Stimulated activated CD4-positive, alpha-beta T cell treated with anti-CD3 and anti-CD28 coated beads, TNF-alpha, amount 100 ng/mL, for 24 hours (primary cell): ENCODE data around the gene WNT3A.

Source experiments
- DNase-seq, 3 experiments: peaks; one replicate each; pipeline ENCODE4 v3.0.0-alpha.2; 2020; ENCODE audit warnings: low read depth in 3 of 3

Gene WNT3A

DNA sequence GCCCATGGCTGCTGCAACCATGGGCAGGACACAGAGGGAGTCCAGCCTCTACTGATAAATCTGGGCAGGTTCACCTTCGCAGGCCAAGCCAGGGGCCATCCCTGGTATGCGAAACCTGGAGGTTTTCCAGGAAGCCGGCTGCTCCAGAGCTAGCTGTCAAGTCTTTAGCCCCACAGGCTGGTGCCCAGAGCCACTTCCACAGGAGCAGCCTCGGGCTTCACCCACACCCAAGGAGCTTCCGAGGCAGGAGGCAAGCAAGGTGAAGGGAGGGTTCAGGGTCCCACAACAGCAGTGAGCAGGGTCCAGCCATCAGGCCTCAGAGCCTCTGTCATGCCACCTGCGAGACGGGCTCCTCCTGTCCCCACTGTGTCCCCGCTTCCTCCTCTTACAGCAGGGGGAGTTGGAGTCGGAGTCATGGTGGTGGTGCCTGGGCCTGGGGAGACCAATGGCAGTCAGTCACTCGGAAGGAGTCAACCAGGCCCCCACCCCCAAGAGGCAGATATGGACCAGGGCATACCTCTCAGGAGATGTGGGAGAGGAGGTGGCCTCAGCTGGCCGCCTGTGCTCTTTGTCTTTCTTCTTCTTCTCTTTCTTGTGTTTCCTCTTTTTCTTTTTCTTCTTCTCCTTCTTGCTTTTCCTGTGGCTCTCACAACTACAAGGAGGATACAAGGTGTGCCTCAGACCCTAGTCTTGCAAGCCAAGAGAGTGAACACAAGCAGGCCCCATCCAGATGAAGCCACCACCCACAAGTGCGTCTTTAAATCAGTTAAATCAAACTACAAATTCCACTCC lies 94.2 kb downstream of the WNT3A start:
- DNase-seq: no peak

DNA sequence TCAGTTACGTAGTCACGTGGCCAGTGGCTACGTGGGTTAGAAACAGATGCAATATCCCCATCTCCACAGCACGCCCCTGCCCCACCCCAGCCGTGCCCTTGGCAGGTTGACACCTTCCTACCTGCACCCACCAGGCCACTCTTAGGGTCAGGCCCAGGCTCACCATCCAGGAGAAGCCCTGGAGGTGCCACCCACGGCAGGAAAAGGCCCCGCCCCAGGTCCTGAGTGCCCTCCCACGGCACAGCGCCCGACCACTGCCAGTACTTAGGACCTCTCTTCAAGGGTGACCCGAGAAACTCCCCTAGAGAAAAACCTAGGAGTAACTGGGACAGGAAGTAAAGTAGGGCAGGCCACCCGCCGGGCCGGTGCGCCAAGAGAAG lies 94.8 kb downstream of the WNT3A start:
- no peak for DNase-seq

DNA sequence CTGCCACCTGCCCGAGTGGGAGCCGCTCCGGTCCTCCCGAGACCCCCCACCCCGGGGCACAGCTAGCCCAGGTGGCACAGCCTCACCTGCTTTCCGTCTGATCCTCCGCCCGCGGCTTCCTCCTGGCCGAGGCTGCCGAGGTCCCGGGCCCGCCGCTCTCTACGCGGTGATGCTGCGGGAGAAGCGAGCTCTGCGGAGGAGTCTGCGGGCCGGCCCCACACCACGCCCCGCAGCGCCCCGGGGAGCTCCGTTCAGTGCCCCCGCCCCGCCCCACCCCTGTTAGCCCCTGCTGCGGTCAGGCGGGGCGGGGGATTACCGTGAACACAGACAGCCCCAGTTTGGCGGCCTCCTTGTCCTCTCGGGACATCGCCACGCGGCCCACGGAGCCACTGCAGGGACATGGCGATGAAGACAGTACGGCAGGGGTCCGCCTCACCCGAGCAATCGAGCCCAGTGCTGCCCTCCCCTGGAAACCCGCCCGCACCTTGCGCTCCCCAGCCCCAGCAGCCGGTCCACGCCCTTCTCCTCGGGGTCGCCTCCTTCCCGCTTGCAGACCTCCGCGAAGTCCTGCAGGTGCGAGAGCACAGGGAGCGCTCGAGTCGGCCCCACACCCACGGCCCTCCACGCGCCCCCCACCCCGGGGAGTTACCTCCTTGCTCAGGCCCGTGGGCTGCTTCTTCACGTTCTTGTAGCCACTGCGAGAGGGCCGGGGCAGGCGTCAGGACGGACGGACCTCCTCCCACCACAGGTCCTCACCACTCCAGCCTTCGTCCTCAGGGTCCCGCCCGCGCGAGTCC lies 95.4 kb downstream of the WNT3A start:
- DNase-seq: peak in 1 of 3 experiments; percentile 55

DNA sequence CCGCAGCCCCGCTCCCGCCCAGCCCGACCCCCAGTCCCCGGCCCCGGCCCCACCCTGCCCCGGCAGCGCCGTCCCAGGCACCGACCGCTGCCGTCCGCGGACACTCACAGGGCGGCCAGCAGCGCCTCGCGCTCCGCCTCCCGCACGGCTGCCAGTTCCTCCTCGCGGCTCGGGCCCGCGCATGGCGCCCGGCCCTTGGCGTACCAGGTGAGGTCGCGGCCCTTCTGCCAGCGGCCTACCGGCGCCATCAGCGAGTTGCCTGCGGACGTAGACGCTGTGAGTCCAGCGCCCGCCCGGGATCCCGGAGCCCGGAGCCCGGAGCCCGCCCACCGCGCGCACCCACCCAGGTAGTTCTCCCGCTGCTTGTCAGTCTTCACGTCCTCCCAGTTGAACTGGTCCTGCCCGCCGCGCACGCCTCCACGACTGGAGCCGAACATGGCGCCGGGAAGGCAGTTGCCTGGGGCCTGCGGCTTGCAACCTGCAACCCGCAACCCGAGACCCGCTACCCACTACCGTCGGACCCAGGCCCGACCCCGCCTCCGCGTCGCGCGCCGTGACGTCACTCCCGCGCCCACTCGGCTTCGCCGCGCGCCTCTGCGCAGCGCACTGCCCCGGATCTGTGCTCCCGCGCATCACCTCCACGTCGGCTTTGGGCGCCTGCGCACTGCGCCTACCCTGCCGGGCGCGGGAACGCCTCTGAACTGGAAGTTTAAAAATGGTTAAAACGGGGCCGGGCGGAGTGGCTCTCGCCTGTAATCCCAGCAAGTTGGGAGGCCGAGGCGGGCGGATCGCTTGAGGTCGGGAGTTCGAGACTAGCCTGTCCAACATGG lies 96.2 kb downstream of the WNT3A start, which contains the start of gene C1orf35:
TSS of gene C1orf35 (minus strand) at position 535 of the 830 bp plus-strand sequence. CDS start at position 437, 98 bp downstream.
- peak; percentile 87 to 95 (median 94) for DNase-seq

DNA sequence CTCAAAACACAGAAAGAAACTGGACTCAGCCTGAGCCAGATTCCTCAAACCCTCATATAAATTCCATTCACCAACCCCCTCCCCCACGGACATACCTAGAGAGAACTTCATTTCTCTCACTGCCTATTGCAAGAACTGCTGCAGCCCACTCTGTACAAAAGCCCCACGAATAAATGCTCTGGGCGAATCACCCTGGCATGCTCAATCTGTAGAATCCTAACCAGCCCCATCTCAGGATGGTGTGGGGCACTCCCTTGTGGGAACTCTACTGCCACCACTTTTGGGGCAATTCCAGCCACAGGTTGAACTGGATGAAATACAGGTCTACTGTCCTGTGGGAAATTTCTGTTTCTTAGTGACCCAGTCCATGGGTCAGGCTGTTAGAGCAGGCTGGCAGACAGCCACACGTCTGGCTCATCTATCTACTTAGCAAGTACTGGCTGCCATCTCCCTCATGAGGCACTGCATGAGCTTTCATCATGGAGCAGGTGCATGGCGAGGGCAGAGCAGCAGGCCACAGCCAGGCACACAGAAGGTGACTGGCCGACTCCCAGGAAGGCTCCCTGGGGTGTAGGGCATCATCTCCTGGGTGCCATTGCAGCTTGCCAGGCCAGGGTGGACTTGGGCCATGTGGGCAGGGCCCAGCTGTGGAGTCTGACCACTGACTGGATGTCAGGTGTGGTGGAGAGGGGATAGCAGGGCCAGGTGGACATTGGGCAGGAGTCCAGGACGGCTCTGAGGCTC lies 97.9 kb downstream of the WNT3A start:
- no peak for DNase-seq

DNA sequence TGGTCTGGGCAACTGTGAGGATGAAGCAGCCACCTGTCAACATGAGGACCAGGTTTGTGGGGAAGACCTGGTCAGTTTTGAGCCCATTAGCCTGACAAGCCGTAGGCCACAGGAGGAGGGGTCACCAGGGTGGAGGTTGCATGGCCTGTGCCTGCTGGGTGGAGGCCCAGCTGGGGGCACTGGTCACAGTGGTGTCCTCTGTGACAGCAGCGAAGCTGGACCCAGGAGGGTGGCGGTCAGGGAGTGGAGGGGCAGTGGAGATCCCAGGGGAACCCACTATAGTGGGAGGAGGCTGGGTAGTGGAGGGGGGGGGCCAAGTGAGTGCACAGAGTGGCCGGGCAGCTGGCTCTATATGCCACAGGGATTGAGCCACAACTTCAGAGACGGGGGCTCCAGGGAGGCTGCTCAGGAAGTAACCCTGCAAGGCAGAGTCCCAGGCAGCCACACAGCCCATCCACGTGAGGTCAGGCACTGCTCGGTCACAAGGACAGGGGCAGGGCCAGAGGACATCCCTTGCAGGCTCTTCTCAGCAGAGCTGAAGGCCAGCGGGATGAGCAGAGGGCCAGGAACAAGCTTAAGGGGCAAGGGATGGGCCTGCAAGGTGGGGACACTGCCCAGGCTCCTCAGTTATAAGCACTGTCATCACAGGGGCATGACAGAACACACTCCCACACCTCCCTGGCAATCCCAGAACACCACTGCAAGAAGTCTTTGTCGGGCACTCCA lies 98.6 kb downstream of the WNT3A start:
- DNase-seq: no peak

DNA sequence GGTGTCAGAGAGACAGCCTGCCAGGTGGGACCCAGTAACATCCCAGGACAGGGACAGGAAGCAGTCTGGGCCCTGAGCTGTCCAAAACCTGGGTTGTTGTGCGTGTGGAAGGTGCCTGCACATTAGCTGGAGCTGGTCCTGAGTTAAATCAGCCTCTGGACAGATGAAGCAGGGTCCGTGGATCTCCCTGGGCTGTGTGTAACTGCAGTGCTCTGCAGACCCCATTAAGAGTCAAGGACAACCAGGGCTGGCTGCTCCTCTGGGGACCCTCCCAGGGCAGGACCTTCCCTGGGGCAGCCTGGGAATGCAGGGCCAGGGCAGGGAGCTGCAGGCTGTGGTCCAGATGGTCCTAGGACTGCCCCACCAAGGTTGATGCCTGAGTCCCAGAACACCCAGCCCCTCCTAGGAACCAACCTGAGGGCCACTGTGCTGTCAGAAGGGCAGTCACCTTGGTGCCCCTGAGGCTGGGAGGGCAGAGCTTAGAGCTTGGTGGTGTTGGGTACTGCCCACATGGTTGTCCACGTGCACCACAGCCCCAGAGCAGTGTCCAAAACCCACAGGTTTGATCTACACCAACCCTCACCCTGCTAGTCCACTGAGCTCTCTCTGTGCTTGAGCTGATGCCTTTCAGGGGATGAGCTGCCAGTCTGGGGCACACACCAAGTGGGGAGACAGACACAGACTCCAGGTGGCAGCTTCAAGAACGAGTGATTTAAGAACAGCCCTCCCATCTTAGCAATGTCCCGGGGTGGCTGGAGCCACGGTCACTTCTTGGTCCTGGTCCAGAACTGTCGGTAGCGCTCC lies 99.4 kb downstream of the WNT3A start:
- no peak for DNase-seq

DNA sequence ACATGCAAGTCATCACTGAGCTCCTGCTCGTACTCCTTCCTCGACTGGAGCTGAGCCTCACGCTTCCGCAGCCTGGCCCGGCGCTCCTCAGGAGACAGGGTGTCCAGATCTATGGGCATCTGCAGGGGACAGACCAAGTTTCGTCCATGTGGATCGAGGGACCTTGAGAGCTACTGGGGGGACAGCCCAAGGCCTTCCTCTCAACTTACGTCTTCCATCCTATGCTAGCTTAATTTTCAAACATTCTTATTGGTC lies 99.9 kb downstream of the WNT3A start:
- DNase-seq: no peak

DNA sequence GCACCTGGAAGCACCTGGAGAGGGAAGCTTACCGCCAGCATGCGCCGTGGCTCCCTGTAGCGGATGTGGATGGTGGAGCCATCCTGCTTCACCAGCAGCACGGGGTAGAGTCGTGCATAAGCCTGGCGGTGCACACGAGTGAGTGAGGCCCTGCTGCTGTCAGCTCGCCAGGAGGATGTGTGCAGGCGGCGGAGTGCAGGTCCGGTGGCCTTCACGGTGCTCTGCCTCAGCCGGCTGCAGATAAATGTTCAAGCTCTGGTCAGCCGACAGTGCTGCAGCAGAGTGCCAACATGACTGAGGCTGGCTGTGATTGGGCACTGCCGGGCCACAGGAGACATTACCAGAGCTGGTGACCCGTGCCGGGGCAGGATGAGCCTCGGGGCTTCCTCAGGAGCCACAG lies 100.8 kb downstream of the WNT3A start:
- no peak for DNase-seq

DNA sequence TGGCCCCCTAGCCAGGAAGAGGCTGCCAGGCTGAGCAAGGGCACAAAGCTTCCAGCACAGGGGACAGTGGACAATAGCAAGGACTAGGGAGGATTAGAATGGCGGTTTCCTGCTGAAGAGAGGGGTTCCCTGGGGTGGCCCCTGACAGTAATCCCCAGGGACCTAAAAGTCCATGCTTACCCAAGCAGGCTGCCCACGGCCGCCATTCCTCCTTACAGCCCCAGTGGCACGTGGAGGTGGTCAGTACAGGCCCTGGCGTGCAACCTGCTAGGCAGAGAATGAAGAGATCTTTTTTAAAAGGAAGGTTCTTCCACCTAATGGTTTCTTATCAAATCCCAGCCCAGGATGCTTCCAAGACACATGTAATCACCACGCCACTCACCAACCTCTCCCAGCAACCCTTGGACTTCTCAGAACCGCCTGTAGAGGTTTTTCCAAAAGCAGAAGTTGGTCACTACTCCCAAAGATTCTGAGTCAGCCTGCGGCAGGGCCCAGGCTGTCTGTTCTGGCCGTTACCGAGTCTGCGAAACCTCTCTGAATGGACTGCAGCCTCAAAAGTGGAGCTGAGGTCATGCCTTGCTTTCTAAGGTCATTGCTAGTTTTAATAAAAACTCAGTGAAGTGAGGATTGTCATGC lies 101.4 kb downstream of the WNT3A start:
- DNase-seq: no peak

DNA sequence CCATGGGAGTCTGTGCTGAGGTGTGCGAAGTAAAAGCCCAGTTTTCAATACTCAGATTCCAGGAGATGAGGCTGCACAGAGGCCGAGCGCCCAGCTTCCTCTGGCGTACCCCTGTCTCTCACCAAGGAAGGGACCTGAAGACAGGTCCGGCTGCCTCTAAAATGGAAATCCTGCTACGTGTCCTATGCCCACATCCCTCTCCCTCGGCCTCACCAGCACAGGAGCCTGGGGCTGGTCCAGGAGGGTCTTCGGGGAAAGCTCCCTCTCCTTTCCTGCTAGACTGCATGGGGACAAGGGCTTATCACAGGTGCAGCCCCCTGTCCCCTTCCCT lies 101.9 kb downstream of the WNT3A start:
- DNase-seq: no peak

DNA sequence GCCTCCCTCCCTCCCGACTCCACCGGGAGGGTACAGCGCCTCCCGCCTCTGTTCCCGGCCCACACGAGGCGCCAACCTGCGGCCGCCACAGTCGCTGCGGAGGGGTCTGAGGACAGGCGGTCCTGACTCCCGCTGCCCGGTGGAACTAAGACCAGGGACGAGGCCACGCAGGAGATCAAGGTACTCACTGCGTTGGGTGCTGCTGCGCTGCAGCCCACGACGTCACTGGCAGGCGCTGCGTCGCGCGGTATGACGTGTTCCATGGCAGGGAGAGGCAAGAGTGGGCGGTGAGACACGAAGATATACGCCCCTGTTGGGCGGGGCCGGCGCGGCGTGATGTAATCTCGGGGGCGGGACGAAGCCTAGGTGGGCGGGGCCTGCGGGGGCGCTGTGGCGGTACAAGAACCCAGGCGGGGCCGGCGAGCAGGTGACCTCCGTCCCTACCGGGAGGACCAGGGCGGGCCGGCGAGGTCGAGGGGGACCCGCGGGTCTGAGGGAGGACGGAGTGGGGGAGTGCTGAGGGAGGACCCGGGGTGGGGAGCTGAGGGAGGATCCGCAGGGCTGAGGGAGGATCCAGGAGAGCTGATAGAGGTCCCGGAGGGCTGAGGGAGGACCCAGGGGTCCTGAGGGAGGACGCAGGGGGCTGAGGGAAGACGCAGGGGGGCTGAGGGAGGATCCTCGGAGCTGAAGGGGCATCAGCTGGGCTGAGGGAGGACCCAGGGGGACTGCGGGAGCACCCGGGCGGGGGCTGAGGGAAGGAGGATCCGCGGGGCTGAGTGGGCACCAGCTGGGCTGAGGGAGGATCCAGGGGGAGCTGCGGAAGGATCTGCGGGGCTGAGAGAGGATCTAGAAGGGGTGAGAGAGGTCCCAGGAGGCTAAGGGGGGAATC lies 102.5 kb downstream of the WNT3A start, which contains the start of gene MRPL55:
TSS of gene MRPL55 (minus strand) at position 227 of the 889 bp plus-strand sequence. CDS start 1,039 bp downstream, outside the sequence.
- peak; percentile 96 to 98 (median 98) for DNase-seq

DNA sequence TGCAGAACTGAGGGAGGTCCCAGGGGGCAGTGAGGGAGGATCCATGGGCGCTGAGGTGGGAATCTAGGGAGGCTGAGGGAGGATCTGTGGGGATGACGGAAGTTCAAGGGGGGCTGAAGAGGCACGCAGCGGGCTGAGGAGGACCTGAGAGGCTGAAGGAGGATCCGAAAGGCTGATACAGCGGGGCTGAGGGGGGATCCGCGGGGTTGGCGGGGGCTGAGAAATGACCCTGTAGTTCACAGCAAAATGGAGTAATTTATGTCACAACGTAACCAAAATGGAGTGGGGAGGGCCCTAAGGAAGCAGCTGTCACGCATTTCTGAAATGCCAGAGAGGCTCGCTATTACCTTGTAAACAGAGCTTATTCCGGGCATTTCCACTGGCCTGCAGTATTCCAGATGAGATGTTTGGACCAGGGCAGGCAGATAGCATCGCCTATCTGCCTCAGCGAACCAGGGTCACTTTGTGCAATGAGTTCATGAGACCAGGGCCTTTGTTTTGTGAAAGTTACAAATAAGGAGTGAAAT lies 103.2 kb downstream of the WNT3A start:
- no peak for DNase-seq

DNA sequence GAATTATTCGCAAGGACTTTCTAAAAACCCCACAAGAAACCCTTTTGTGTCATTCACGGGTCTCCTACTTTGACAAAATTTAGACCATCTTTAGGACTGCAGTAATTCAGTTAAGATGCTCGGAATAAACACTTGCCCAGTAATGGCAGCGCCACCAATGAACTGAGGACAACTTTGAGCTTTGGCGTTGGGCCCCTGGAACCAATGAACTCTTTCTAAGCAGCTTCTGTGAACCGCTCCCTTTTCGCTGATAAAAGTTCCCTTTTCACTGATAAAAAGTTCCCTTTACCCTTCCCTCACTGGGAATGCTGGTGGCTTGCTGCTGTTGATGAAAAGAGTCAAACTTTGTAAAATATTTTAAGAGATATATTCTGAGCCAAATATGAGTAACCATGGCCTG lies 103.8 kb downstream of the WNT3A start:
- DNase-seq: no peak
